ENCODE measurements around the gene OR51L1. TPM values are rescaled to one million over a fixed set of nuclear protein-coding genes. Genes with fewer than 3 reads are reported as not detected.

Gene OR51L1
- total and polyA plus RNA-seq, 2 of the 13 experiments (the other 11 are each of a cell fraction or from before 2014, with no cell fraction given), result not detected

GRCh38 chr11:4957396-4957795 is 37.3 kb upstream of the OR51L1 start:
- DNase-seq (ENCODE audit: low spot score) (no peak), FAIRE-seq (no peak), ATAC-seq (no peak)
- no peak overlapping the region for H2AFZ ChIP-seq (ENCODE audit: low read length)
- no peak overlapping the region for H3K4me2 ChIP-seq (ENCODE audit: low read depth, low read length)
- ChIA-PET POLR2A (no interaction called here), CTCF (ENCODE audit: low intra/inter-chr PET ratio, low total read pairs) (no interaction called here)
- H3K36me3 ChIP-seq (replicated peaks in 1 of 2; ENCODE audit: control insufficient read depth in 1 of 2, insufficient read depth in 2 of 2, low read length in 2 of 2), result no peaks in the 10 kb centered on the region
- no peaks in the 10 kb centered on the region for H3K79me2 ChIP-seq (ENCODE audit: insufficient read depth, low read length)
- WGBS (ENCODE audit: low lambda C conversion rate), result 1% methylated on average over 4 of the region's 4 CpGs
- H3K9ac ChIP-seq (ENCODE audit: insufficient read depth, low read depth, low read length), result no peak overlapping the region
- TF ChIP-seq SMARCE1 (IDR thresholded peaks at IDR 0.05; ENCODE audit: borderline replicate concordance) (no peak), SAP130 (CRISPR knock-in tag; IDR thresholded peaks at IDR 0.05; ENCODE audit: low read depth) (no peak), HNF1B (CRISPR knock-in tag; IDR thresholded peaks at IDR 0.05) (no peak), CCDC6 (CRISPR knock-in tag; IDR thresholded peaks at IDR 0.05) (no peak), ZBTB20 (CRISPR knock-in tag; IDR thresholded peaks at IDR 0.05; ENCODE audit: borderline replicate concordance, low read depth) (no peak), MTF1 (CRISPR knock-in tag; IDR thresholded peaks at IDR 0.05) (no peak), REPIN1 (CRISPR knock-in tag; IDR thresholded peaks at IDR 0.05; ENCODE audit: borderline replicate concordance, low read depth) (no peak), FOXJ3 (CRISPR knock-in tag; IDR thresholded peaks at IDR 0.05; ENCODE audit: borderline replicate concordance) (no peak), ZSCAN20 (CRISPR knock-in tag; IDR thresholded peaks at IDR 0.05; ENCODE audit: borderline replicate concordance) (no peak), ZNF776 (CRISPR knock-in tag; IDR thresholded peaks at IDR 0.05) (no peak), ZBTB2 (CRISPR knock-in tag; IDR thresholded peaks at IDR 0.05; ENCODE audit: low read depth) (no peak), EP300 (IDR thresholded peaks at IDR 0.05; ENCODE audit: low read depth in 2 of 2, low read length in 2 of 2) (no peak), EP300 (CRISPR knock-in tag; IDR thresholded peaks at IDR 0.05; ENCODE audit: borderline replicate concordance) (no peak), ZNF496 (CRISPR knock-in tag; IDR thresholded peaks at IDR 0.05; ENCODE audit: insufficient replicate concordance) (no peak), BRD4 (CRISPR knock-in tag; IDR thresholded peaks at IDR 0.05) (no peak), POGZ (CRISPR knock-in tag; IDR thresholded peaks at IDR 0.05) (no peak)
- intact Hi-C loops (cut with micrococcal nuclease; ENCODE audit: unreplicated experiment), result no loop called here
- H3K27me3 ChIP-seq (ENCODE audit: control insufficient read depth in 1 of 2, insufficient read depth in 2 of 2, low read length in 2 of 2), result peaks cover 0 to 3% of the 10 kb centered on the region in 2 experiments; a peak in 1 of 5 replicates
- no peaks in the 10 kb centered on the region for H3K4me1 ChIP-seq (ENCODE audit: insufficient read depth, low read length)
- in situ Hi-C loops (cut with HindIII; ENCODE audit: extremely low pct_ligation_motif_present, low pct_unique_long_range_greater_than_20kb), result no loop called here
- H3K9me3 ChIP-seq (ENCODE audit: low read length), result no peaks in the 10 kb centered on the region
- no peaks in the 10 kb centered on the region for H4K20me1 ChIP-seq (ENCODE audit: insufficient read depth, low read length)
- no peak overlapping the region for H3K4me3 ChIP-seq (replicated peaks in 1 of 3; ENCODE audit: insufficient read depth in 1 of 3, low read depth in 2 of 3, low read length in 3 of 3)
- H3K27ac ChIP-seq (ENCODE audit: extremely low read length, insufficient read depth, low read length), result no peak overlapping the region
- BruUV-seq (replicated peaks), result no TSS peak
